B cell (primary cell): ENCODE data around the gene NEURL2. TPM values are rescaled to one million over a fixed set of nuclear protein-coding genes. Genes with fewer than 3 reads are reported as not detected.

Source experiments
- ATAC-seq: fragments of 200-7000 bp; cut with Tn5 transposase; one replicate; pipeline ENCODE4 v1.10.0; 2021; ENCODE audit warnings: low read depth, mild to moderate bottlenecking, moderate number of reproducible peaks, moderate library complexity
- CTCF ChIA-PET: fragments of 350-600 bp; sonication (Branson Sonifier 250); formaldehyde crosslinking; loops from one replicate; lab custom pipeline; 2021; ENCODE audit warnings: antibody characterized with exemption, inconsistent platforms; lab: Charles Lee
- POLR2A ChIA-PET: fragments of 350-600 bp; sonication (Branson Sonifier 250); formaldehyde crosslinking; loops from one replicate; lab custom pipeline; 2021; ENCODE audit warnings: antibody characterized with exemption; lab: Charles Lee
- DNase-seq: peaks from one replicate; pipeline ENCODE4 v3.0.0; 2013
- H2AFZ ChIP-seq: 2 replicates; pipeline ENCODE4 v1.6.1; 2012; ENCODE audit warnings: mild to moderate bottlenecking, low read depth, low read length; ENCODE audit not compliant: insufficient read depth, poor library complexity, severe bottlenecking
- H3K27ac ChIP-seq, 2 donors: 1 replicate in 1 of 2; 2 replicates in 1 of 2; pipeline ENCODE4 v1.5.1; 2012 to 2013; ENCODE audit warnings: low read length in 2 of 2, mild to moderate bottlenecking in 2 of 2, moderate library complexity in 1 of 2
- H3K27me3 ChIP-seq, 4 experiments: fragments of 200-600 bp in 1 of 4; sonication (generic) in 1 of 4; replicated peaks in 1 of 4; 1 replicate in 2 of 4; 2 replicates in 2 of 4; pipeline versions ENCODE4 v1.6.1 to v1.7.0; 2013 to 2016; ENCODE audit warnings: low read length in 3 of 4, mild to moderate bottlenecking in 2 of 4, mixed read lengths in 1 of 4, moderate library complexity in 1 of 4; ENCODE audit not compliant: insufficient read depth in 4 of 4, control insufficient read depth in 3 of 4; ENCODE audit errors: control extremely low read depth in 1 of 4
- H3K36me3 ChIP-seq, 2 experiments: replicated peaks in 1 of 2; 1 replicate in 1 of 2; 2 replicates in 1 of 2; pipeline versions ENCODE4 v1.6.1 to v1.7.1; 2013; ENCODE audit warnings: low read length in 1 of 2; ENCODE audit not compliant: insufficient read depth in 2 of 2, control insufficient read depth in 1 of 2; ENCODE audit errors: control extremely low read depth in 1 of 2, extremely low read depth in 1 of 2
- H3K4me1 ChIP-seq, 2 donors: fragments of 200-600 bp in 1 of 2; sonication (generic) in 1 of 2; 1 replicate in 1 of 2; 2 replicates in 1 of 2; pipeline versions ENCODE4 v1.5.1 to v1.6.1; 2013 to 2017; ENCODE audit warnings: low read length in 2 of 2; ENCODE audit not compliant: control insufficient read depth in 2 of 2, insufficient read depth in 2 of 2
- H3K4me2 ChIP-seq: replicated peaks from 2 replicates; pipeline ENCODE3; 2012; ENCODE audit warnings: mild to moderate bottlenecking, low read depth, low read length; ENCODE audit not compliant: poor library complexity, severe bottlenecking
- H3K4me3 ChIP-seq, 5 experiments: fragments of 200-600 bp in 1 of 5; sonication (generic) in 1 of 5; 1 replicate in 3 of 5; 2 replicates in 2 of 5; pipeline versions ENCODE4 v1.5.1 to v1.7.0; 2011 to 2016; ENCODE audit warnings: low read length in 4 of 5, mild to moderate bottlenecking in 4 of 5, low read depth in 2 of 5, control low read depth in 1 of 5, moderate library complexity in 1 of 5; ENCODE audit not compliant: insufficient read depth in 1 of 5; ENCODE audit errors: control extremely low read depth in 1 of 5, extremely low read depth in 1 of 5
- H3K79me2 ChIP-seq: fragments of 200-600 bp; sonication (generic); one replicate; pipeline ENCODE4 v1.6.0; 2016; ENCODE audit warnings: low read length; ENCODE audit not compliant: control insufficient read depth, insufficient read depth
- H3K9ac ChIP-seq: fragments of 200-600 bp; sonication (generic); 2 replicates; pipeline ENCODE4 v1.6.1; 2017; ENCODE audit warnings: mild to moderate bottlenecking, low read length, moderate library complexity
- H3K9me3 ChIP-seq, 3 donors: one replicate each; pipeline versions ENCODE4 v1.6.1 to v1.7.1; 2013; ENCODE audit warnings: low read length in 2 of 3; ENCODE audit not compliant: control insufficient read depth in 2 of 3, insufficient read depth in 1 of 3; ENCODE audit errors: control extremely low read depth in 1 of 3
- H4K20me1 ChIP-seq: 2 replicates; pipeline ENCODE4 v1.6.0; 2012; ENCODE audit warnings: mild to moderate bottlenecking, low read length; ENCODE audit not compliant: insufficient read depth, control insufficient read depth, poor library complexity, severe bottlenecking
- H3K27ac Mint-ChIP-seq: one replicate; pipeline ENCODE4 v1.8.0; 2021; ENCODE audit warnings: mixed read lengths
- H3K27me3 Mint-ChIP-seq: one replicate; pipeline ENCODE4 v1.8.0; 2021; ENCODE audit warnings: mixed read lengths
- H3K4me1 Mint-ChIP-seq: one replicate; pipeline ENCODE4 v1.8.0; 2021; ENCODE audit warnings: mixed read lengths
- H3K4me3 Mint-ChIP-seq: one replicate; pipeline ENCODE4 v1.8.0; 2021; ENCODE audit warnings: mixed read lengths
- H3K9me3 Mint-ChIP-seq: one replicate; pipeline ENCODE4 v1.8.0; 2022; ENCODE audit warnings: mixed read lengths; ENCODE audit not compliant: insufficient read depth
- EZH2 ChIP-seq: IDR thresholded peaks from 2 replicates; pipeline ENCODE4 v1.6.1; 2012; ENCODE audit warnings: borderline replicate concordance, low read depth, mild to moderate bottlenecking, moderate library complexity, low read length; ENCODE audit not compliant: insufficient read depth, poor library complexity, severe bottlenecking
- WGBS: methylation state at CpG from one replicate; pipeline ENCODE4 v1.1.5; 2013; ENCODE audit warnings: missing lambda C conversion rate; ENCODE audit not compliant: insufficient coverage; 5-methylcytosine and 5-hydroxymethylcytosine counted together
- intact Hi-C: fragments of 100-400 bp; cut with micrococcal nuclease; formaldehyde crosslinking; loops from one replicate; pipeline ENCODE4 v1.10.0; 2022
- polyA plus RNA-seq: library from polyadenylated mRNA; depleted of rRNA; stranded (reverse); fragments of >200 nt; gene quantifications from 2 replicates; pipeline ENCODE4 v1.2.3, GENCODE V29; 2012
- total RNA-seq, 2 donors: library from RNA; stranded (reverse); fragments of 120-200 nt in 1 of 2; gene quantifications; 1 replicate in 1 of 2; 2 replicates in 1 of 2; pipeline versions ENCODE4 v1.2.3 to v1.2.4, GENCODE V29; 2013 to 2022
- TF ChIP-seq, protein P1 (sequence below): fragments of 200-600 bp; IDR thresholded peaks from one replicate; pipeline ENCODE4 v1.8.0; 2022; ENCODE audit warnings: antibody characterized with exemption, mild to moderate bottlenecking

The NEURL2 gene
- total and polyA plus RNA-seq, 2 donors (not counting 1 experiment from before 2014, with no cell fraction given) = 3.3 to 5.4 TPM

DNA sequence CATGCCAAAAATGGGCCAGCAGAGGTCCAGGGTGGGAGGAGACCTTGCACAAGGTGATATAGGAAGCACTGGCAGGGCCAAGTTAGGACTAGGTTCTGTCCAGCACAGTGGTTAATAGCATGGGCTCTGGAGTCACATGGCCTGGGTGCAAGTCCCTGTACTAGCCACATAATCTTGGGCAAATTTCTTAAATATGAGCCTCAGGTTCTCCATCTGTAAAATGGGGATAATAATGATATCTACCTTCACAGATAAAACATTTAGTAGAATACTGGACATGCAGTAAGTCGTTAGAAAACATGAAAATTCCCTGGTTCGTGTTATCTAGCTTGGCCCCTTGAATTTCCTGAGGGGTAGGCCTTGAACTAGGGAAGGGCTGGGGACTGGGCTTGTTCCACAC lies 6.3 kb upstream of the NEURL2 start:
- CTCF ChIA-PET = interaction anchor here (0.7 kb wide), 1 partner anchor 98 kb away, joined by 3 read pairs; no protein-coding TSS in a partner anchor
- Histone ChIP-seq H3K79me2 (no peaks in the 10 kb centered on the region), H3K4me3 (no peak overlapping the region), H3K9ac (no peak overlapping the region), H3K4me2 (no peak overlapping the region), H3K36me3 (peaks cover 0 to 26% of the 10 kb centered on the region in 2 experiments), H3K9me3 (no peaks in the 10 kb centered on the region), H3K4me1 (peaks cover 10 to 12% of the 10 kb centered on the region in 2 donors), H3K27me3 (no peaks in the 10 kb centered on the region), H3K27ac (no peak overlapping the region), H4K20me1 (no peaks in the 10 kb centered on the region), H2AFZ (no peak overlapping the region)
- ATAC-seq (no peak), DNase-seq (no peak)
- Mint-ChIP-seq H3K4me1 (peaks cover 13% of the 10 kb centered on the region), H3K27ac (no peak overlapping the region), H3K9me3 (no peaks in the 10 kb centered on the region), H3K27me3 (no peaks in the 10 kb centered on the region), H3K4me3 (no peak overlapping the region)
- TF ChIP-seq, protein P1, sequence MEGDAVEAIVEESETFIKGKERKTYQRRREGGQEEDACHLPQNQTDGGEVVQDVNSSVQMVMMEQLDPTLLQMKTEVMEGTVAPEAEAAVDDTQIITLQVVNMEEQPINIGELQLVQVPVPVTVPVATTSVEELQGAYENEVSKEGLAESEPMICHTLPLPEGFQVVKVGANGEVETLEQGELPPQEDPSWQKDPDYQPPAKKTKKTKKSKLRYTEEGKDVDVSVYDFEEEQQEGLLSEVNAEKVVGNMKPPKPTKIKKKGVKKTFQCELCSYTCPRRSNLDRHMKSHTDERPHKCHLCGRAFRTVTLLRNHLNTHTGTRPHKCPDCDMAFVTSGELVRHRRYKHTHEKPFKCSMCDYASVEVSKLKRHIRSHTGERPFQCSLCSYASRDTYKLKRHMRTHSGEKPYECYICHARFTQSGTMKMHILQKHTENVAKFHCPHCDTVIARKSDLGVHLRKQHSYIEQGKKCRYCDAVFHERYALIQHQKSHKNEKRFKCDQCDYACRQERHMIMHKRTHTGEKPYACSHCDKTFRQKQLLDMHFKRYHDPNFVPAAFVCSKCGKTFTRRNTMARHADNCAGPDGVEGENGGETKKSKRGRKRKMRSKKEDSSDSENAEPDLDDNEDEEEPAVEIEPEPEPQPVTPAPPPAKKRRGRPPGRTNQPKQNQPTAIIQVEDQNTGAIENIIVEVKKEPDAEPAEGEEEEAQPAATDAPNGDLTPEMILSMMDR = no peak
- no peak for TF ChIP-seq EZH2
- WGBS = no CpG with 5 or more reads among the region's 2 CpGs
- intact Hi-C loops = no loop called here
- POLR2A ChIA-PET = no interaction called here

DNA sequence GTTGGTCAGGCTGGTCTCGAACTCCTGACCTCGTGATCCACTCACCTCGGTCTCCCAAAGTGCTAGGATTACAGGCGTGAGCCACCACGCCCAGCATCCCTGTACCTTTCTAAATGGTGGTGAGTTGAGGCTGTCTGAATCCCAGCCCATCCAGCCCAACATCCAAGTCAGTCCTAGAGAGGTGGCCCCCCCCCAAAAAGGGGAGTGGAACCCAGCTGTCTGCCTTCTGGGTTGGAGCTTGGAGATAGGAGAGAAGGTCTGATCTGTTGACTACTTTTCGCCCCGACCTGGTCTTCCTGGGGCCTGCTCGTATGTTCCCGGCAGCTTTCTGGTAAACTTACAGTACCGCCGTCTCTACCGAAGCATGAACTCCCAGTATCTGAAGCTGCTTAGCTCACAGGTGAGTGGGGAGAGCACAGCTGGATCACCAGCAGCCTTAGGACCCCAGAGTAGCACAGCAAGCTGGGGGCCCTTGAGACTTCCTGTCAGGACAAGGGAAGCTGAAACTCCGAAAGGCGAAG lies 5.7 kb upstream of the NEURL2 start:
- ATAC-seq (no peak), DNase-seq (no peak)
- no peaks in the 10 kb centered on the region for H3K27me3 Mint-ChIP-seq
- no peaks in the 10 kb centered on the region for H3K9me3 Mint-ChIP-seq
- Histone ChIP-seq H3K4me2 (no peak overlapping the region), H3K4me3 (no peak overlapping the region), H3K79me2 (peaks cover 3% of the 10 kb centered on the region), H2AFZ (no peak overlapping the region), H4K20me1 (no peaks in the 10 kb centered on the region), H3K36me3 (peaks cover 0 to 26% of the 10 kb centered on the region in 2 experiments), H3K27me3 (no peaks in the 10 kb centered on the region), H3K9me3 (no peaks in the 10 kb centered on the region), H3K27ac (no peak overlapping the region), H3K4me1 (peaks cover 16% of the 10 kb centered on the region in 2 donors), H3K9ac (no peak overlapping the region)
- intact Hi-C loops = no loop called here
- WGBS = 99% methylated on average over 9 of the region's 14 CpGs
- no peak overlapping the region for H3K4me3 Mint-ChIP-seq
- no peak overlapping the region for H3K27ac Mint-ChIP-seq
- ChIA-PET POLR2A (no interaction called here), CTCF (interaction anchor here (0.7 kb wide), 1 partner anchor 97 kb away, joined by 3 read pairs; no protein-coding TSS in a partner anchor)
- TF ChIP-seq, protein P1 = no peak
- TF ChIP-seq EZH2 = no peak
- peaks cover 18% of the 10 kb centered on the region for H3K4me1 Mint-ChIP-seq
